Upper lobe of left lung (tissue), 4 donors: Measurements from ENCODE around the gene TMEM26.

ENCODE experiments used
- POLR2A ChIP-seq, 4 donors: fragments of 450-650 bp; IDR thresholded peaks; one replicate each; pipeline ENCODE4 v1.5.1; 2016 to 2017; ENCODE audit warnings: antibody characterized with exemption in 4 of 4, mild to moderate bottlenecking in 2 of 4
- TF ChIP-seq, protein P1 (sequence below), 6 experiments: fragments of 450-650 bp in 4 of 6; fragments of 200-600 bp in 2 of 6; sonication (generic) in 2 of 6; IDR thresholded peaks; one replicate each; pipeline ENCODE4 v1.5.1; 2016 to 2019; ENCODE audit warnings: antibody characterized with exemption in 6 of 6

DNA sequence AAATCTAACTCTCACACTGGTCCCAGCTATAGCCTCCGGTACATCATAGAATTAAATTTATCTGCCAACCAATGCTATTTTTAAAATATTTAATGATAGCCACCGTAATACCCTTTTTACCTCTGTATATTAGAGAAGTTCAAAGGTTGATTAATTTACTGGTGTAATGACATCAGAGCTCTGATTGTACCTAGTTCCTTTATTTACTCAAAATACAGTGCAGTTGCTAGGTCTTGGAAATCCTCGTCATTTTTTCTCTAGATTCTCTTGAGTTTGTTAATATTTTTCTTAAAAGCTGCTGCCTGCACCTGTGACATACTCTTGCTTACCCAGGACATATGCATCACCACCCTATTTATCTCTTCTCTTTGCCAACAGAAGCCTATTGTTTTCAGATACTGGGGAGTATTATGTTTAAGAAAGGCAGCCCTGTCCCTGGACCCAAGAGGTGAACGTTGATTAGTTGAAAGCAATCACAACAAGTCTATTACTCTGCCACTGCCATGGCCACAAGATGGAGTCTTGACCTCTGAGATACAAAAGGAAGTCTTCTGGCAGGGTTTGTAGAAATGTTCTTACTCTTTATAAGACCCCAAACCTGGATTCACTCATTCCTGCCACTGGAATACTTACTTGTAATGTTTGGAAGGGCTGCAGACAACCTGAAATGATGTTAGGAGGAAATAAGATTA is 25.6 kb upstream of the TMEM26 start:
- TF ChIP-seq, protein P1, sequence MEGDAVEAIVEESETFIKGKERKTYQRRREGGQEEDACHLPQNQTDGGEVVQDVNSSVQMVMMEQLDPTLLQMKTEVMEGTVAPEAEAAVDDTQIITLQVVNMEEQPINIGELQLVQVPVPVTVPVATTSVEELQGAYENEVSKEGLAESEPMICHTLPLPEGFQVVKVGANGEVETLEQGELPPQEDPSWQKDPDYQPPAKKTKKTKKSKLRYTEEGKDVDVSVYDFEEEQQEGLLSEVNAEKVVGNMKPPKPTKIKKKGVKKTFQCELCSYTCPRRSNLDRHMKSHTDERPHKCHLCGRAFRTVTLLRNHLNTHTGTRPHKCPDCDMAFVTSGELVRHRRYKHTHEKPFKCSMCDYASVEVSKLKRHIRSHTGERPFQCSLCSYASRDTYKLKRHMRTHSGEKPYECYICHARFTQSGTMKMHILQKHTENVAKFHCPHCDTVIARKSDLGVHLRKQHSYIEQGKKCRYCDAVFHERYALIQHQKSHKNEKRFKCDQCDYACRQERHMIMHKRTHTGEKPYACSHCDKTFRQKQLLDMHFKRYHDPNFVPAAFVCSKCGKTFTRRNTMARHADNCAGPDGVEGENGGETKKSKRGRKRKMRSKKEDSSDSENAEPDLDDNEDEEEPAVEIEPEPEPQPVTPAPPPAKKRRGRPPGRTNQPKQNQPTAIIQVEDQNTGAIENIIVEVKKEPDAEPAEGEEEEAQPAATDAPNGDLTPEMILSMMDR (IDR thresholded peaks at IDR 0.05), result no peak
- TF ChIP-seq POLR2A (IDR thresholded peaks at IDR 0.05), result no peak
